ENCODE data around the gene AGBL4. TPM values are rescaled to one million over a fixed set of nuclear protein-coding genes. Genes with fewer than 3 reads are reported as not detected.
"Not testable (repeated sequence)": the region's sequence is repeated elsewhere in the genome, so short reads cannot be mapped to it uniquely, and the experiment has no call there.

The AGBL4 gene
- total RNA-seq, 2 experiments from 2014 or later, result not detected

DNA sequence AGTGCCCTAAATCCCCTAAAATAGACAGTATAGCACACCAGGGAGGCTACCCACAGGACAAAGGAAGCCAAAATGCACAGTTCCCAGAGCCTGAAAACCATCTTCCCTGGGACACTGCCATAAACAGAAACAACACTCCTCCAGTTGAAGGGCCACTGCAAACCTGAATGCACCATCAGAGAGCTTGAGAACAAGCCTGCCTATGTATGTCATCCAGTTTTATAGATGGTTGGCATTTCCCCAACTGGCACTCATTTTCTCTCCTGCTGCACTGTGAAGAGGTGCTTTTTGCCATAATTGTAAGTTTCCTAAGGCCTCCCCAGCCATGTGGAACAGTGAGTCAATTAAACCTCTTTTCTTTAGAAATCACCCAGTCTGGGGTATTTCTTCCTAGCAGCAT is 169.0 kb downstream of the AGBL4 start:
- H3K36me3 Mint-ChIP-seq (ENCODE audit: low read depth), result no peaks in the 10 kb centered on the region
- intact Hi-C loops (cut with micrococcal nuclease), result no loop called here
- DNase-seq, result no peak
- H3K4me1 Mint-ChIP-seq (ENCODE audit: low read depth), result no peaks in the 10 kb centered on the region
- no peaks in the 10 kb centered on the region for H3K9me3 Mint-ChIP-seq
- no peaks in the 10 kb centered on the region for H3K27me3 Mint-ChIP-seq (ENCODE audit: low read depth)
- H3K27ac Mint-ChIP-seq, result no peak overlapping the region
- H3K4me3 Mint-ChIP-seq, result no peak overlapping the region
- CTCF ChIA-PET, result no interaction called here

DNA sequence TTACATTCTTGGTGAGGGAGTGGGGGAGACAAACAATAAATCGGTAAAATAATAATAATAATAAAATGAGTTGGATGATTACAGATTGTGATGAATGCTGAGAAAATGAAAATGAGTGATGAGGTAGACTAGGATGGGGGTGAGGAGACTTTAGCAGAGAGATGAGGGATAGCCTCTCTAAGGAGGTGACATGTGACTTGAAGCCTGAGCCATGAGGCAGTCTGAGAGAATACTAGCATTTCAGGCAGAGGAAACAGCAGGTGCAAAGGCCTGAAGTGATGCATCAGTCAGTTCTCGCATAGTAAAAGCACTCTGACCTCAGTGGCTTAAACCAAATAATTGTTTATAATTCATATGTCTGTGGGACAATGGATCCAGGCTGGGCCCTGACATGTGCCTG is 181.2 kb downstream of the AGBL4 start:
- Mint-ChIP-seq H3K4me1 (ENCODE audit: low read depth) (no peaks in the 10 kb centered on the region), H3K36me3 (ENCODE audit: low read depth) (peaks cover 5% of the 10 kb centered on the region), H3K27me3 (ENCODE audit: low read depth) (no peaks in the 10 kb centered on the region), H3K4me3 (no peak overlapping the region), H3K9me3 (peaks cover 40% of the 10 kb centered on the region), H3K27ac (no peak overlapping the region)
- CTCF ChIA-PET, result no interaction called here
- no peak for DNase-seq
- intact Hi-C loops (cut with micrococcal nuclease), result no loop called here

DNA sequence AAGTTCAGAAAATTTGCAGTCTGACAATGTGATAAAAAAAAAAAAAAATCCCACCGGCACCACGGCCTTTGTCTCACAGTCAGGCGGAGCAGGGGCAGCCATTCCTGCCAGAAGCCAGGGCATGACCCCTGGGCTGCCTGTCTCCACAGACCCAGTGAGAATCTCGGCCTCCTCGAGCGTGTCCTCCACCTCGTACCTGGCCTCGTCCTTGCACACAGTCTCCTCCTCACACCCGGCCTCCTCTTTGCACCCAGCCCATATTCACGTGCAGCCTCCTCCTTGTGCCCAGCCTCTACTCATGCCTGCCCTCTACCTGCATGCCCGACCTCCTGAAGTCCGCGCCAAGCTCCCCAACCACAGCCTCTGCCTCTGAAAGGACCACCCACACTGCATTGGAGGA is 182.0 kb downstream of the AGBL4 start:
- H3K4me3 Mint-ChIP-seq, result no peak overlapping the region
- peaks cover 5% of the 10 kb centered on the region for H3K36me3 Mint-ChIP-seq (ENCODE audit: low read depth)
- no peaks in the 10 kb centered on the region for H3K27me3 Mint-ChIP-seq (ENCODE audit: low read depth)
- no peaks in the 10 kb centered on the region for H3K4me1 Mint-ChIP-seq (ENCODE audit: low read depth)
- H3K27ac Mint-ChIP-seq, result no peak overlapping the region
- DNase-seq, result no peak
- peaks cover 40% of the 10 kb centered on the region for H3K9me3 Mint-ChIP-seq
- CTCF ChIA-PET, result no interaction called here
- intact Hi-C loops (cut with micrococcal nuclease), result no loop called here

DNA sequence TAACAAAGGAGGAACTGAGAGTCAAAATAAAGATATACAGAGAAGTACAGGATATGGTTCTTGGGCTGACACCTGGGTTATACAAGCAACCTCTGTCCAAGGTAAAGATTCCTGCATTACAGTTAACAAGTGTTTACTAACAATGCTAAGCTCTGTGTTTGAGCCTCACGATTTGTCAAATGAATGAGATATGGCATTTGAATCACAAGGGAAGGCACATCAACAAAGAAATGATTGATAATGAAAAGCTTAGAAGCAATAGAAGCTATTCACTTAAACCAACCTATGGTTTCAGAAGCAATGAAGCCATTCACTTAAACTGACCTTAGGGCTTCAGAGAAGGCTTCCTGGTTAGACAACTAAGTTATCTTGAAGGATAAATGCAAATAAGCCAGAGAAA is 199.5 kb downstream of the AGBL4 start:
- CTCF ChIA-PET, result no interaction called here
- Mint-ChIP-seq H3K9me3 (peaks cover 7% of the 10 kb centered on the region), H3K27me3 (ENCODE audit: low read depth) (no peaks in the 10 kb centered on the region), H3K4me1 (ENCODE audit: low read depth) (no peaks in the 10 kb centered on the region), H3K4me3 (no peak overlapping the region), H3K36me3 (ENCODE audit: low read depth) (no peaks in the 10 kb centered on the region), H3K27ac (no peak overlapping the region)
- DNase-seq, result no peak
- intact Hi-C loops (cut with micrococcal nuclease), result no loop called here

DNA sequence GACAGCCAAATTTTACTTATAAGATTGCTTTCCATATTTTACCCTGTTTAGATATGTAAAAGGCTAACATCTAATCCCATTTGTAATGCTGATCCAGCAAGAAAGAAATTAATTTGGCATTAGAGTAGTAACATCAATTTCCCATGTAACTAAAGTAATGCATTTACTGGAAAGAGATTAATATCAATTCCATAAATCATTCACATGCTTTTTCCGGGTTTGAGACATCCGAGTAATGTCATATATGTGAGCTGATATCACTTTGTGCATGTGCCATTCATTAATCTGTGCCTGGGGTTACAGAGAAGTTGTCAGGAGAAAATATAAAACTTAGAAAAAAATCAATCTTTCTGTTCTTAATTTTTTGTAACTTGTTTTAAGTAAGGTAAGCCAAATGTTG is 206.1 kb downstream of the AGBL4 start:
- Mint-ChIP-seq H3K27ac (no peak overlapping the region), H3K27me3 (ENCODE audit: low read depth) (peaks cover 2% of the 10 kb centered on the region), H3K4me3 (no peak overlapping the region), H3K36me3 (ENCODE audit: low read depth) (no peaks in the 10 kb centered on the region), H3K9me3 (peaks cover 3% of the 10 kb centered on the region), H3K4me1 (ENCODE audit: low read depth) (no peaks in the 10 kb centered on the region)
- intact Hi-C loops (cut with micrococcal nuclease), result no loop called here
- CTCF ChIA-PET, result no interaction called here
- DNase-seq, result no peak

DNA sequence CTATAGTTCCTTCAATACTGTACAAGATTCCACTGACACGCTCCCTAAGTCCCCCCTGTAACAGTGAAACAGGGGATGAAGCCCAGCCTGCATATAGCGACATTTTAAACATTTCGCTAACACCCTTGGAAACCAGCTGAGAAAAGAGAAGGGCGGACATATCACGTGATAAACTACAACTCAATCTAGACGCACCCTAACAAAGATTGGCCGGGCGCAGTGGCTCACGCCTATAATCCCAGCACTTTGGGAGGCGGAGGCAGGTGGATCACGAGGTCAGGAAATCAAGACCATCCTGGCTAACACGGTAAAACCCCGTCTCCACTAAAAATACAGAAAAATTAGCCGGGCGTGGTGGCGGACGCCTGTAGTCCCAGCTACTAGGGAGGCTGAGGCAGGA is 236.7 kb downstream of the AGBL4 start:
- DNase-seq; H3K27ac Mint-ChIP-seq; H3K36me3 Mint-ChIP-seq (ENCODE audit: low read depth); CTCF ChIA-PET; H3K4me3 Mint-ChIP-seq; H3K27me3 Mint-ChIP-seq (ENCODE audit: low read depth); H3K4me1 Mint-ChIP-seq (ENCODE audit: low read depth); intact Hi-C loops (cut with micrococcal nuclease); H3K9me3 Mint-ChIP-seq: not testable (repeated sequence)

DNA sequence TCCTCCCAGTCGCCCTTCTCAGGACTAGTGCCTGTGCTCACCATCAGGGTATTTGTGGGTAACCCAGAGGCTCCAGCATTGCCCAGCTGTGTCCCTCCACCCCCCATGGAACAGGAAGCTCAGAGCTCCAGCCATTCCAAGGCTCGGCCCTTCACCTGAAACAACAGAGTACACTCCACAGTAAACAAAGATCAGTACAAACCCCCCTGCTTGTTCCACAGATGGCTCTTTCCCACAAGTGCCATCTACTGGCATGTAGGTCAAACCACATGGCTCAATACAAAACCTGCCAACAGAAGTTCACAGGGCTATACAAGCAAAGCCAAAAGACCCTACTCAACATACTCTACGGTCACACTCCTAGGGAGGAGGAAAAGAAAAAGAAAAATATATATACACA is 258.7 kb downstream of the AGBL4 start:
- intact Hi-C loops (cut with micrococcal nuclease), result no loop called here
- CTCF ChIA-PET, result no interaction called here
- Mint-ChIP-seq H3K27ac (no peak overlapping the region), H3K4me1 (ENCODE audit: low read depth) (no peaks in the 10 kb centered on the region), H3K4me3 (no peak overlapping the region), H3K27me3 (ENCODE audit: low read depth) (no peaks in the 10 kb centered on the region), H3K36me3 (ENCODE audit: low read depth) (no peaks in the 10 kb centered on the region), H3K9me3 (peaks cover 17% of the 10 kb centered on the region)
- DNase-seq, result no peak

DNA sequence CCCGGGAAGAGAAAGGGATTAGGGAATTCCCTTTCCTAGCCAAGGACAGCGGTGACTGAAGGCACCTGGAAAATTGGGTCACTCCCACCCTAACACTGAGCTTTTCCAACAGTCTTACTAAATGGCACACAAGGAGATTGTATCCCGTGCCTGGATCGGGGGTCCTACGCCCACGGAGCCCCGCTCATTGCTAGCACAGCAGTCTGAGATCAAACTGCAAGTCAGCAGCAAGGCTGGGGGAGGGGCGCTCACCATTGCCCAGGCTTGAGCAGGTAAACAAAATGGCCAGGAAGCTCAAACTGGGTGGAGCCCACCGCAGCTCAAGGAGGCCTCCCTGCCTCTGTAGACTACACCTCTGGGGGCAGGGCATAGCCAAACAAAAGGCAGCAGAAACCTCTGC is 285.6 kb downstream of the AGBL4 start:
- H3K36me3 Mint-ChIP-seq (ENCODE audit: low read depth); CTCF ChIA-PET; intact Hi-C loops (cut with micrococcal nuclease); H3K4me3 Mint-ChIP-seq; H3K27ac Mint-ChIP-seq; H3K27me3 Mint-ChIP-seq (ENCODE audit: low read depth); H3K4me1 Mint-ChIP-seq (ENCODE audit: low read depth); DNase-seq: not testable (repeated sequence)
- H3K9me3 Mint-ChIP-seq, result peaks cover 21% of the 10 kb centered on the region

DNA sequence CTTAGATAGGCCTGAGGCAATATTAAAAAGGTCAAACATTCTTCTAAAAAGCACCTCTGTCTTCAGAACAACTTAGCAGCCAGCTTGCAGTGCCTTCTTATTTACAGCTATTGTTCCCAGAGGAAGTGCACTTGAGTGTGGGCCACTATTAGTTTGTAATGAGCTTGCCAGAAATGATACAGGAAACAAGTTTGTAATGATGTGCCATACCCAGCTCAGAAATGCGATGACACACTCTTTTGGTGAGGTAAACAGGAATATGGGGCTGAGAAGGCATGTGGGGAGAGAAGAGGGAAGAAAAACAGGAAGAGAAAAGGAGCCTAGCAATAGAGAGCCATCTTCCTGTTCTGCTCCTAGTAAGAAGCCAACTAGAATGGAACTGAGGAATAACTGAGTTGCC is 295.4 kb downstream of the AGBL4 start:
- H3K9me3 Mint-ChIP-seq, result peaks cover 5% of the 10 kb centered on the region

DNA sequence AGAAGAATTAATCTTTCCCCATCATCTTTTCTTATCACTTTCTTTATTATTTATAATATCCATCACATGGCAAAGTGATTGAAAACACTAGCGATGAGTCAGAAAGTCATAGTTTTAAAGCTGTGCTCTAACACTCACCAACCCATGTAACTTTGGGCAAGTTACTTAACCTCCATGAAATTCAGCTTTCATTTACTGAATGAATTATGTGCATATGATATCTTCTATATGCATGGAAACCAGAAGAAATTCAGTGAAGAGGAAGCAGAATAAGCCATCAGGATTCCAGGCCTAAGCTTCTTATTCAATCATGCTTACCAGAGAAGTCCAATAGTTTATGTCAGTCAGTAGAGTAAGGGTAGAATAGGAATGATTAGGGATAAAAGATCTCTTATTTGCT is 300.1 kb downstream of the AGBL4 start:
- no peak for DNase-seq
- Mint-ChIP-seq H3K27ac (no peak overlapping the region), H3K27me3 (ENCODE audit: low read depth) (no peaks in the 10 kb centered on the region), H3K4me3 (no peak overlapping the region), H3K36me3 (ENCODE audit: low read depth) (no peaks in the 10 kb centered on the region), H3K4me1 (ENCODE audit: low read depth) (no peaks in the 10 kb centered on the region), H3K9me3 (peaks cover 2% of the 10 kb centered on the region)
- intact Hi-C loops (cut with micrococcal nuclease), result no loop called here
- CTCF ChIA-PET, result no interaction called here

More for the DNA sequence above, 295.4 kb downstream of the AGBL4 start:
- no peak for DNase-seq
- CTCF ChIA-PET, result no interaction called here
- H3K27ac Mint-ChIP-seq, result no peak overlapping the region
- H3K4me3 Mint-ChIP-seq, result no peak overlapping the region
- intact Hi-C loops (cut with micrococcal nuclease), result no loop called here
- H3K27me3 Mint-ChIP-seq (ENCODE audit: low read depth), result no peaks in the 10 kb centered on the region
- H3K36me3 Mint-ChIP-seq (ENCODE audit: low read depth), result no peaks in the 10 kb centered on the region
- no peaks in the 10 kb centered on the region for H3K4me1 Mint-ChIP-seq (ENCODE audit: low read depth)

DNA sequence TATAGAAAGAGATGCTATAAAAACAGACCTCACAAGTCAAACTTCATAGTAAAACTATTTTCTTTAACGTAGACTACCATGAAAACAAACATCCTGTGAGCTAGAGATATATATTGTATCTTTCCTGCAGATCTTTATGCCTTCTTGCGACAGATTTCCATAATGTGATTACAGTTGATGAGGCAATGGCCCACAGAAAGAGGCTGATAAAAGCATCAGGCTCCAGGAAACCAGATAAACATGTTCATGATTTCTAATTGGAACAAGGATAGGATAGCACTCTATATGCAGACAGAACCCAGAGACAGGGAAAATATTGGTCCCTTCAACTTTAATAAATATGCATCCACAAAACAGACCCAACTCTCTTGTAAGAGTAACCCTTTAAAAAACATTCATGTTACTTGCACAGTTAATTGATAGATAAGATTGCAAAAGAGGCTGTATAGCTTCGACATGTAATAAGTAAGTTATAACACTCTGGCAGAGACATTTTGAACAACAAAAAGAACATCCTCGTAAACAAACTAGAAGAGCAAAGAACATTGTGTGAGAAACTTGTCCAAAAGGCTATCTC is 329.4 kb downstream of the AGBL4 start:
- Mint-ChIP-seq H3K9me3 (peaks cover 5% of the 10 kb centered on the region), H3K4me1 (ENCODE audit: low read depth) (no peaks in the 10 kb centered on the region), H3K27ac (no peak overlapping the region), H3K4me3 (no peak overlapping the region), H3K27me3 (ENCODE audit: low read depth) (no peaks in the 10 kb centered on the region), H3K36me3 (ENCODE audit: low read depth) (no peaks in the 10 kb centered on the region)
- DNase-seq, result no peak
- intact Hi-C loops (cut with micrococcal nuclease), result no loop called here
- CTCF ChIA-PET, result no interaction called here

DNA sequence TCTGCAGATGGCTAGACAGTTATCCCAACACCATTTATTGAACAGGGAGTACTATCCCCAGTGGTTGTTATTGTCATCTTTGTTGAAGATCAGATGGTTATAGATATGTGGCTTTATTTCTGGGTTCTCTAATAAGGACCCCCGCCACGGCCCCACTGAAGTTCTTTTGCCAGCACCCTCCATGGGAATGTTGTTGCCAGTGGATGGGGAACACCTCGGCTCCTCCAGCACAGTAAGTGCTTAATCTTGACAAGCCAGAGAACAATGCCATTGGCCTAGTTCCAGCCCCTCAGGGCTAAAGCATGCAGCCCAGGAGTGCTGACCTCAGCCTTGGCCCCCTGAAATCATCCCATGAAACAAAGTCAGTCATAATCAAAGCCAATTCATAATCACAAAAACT is 337.6 kb downstream of the AGBL4 start:
- CTCF ChIA-PET, result no interaction called here
- no peak for DNase-seq
- Mint-ChIP-seq H3K4me3 (no peak overlapping the region), H3K27me3 (ENCODE audit: low read depth) (no peaks in the 10 kb centered on the region), H3K4me1 (ENCODE audit: low read depth) (no peaks in the 10 kb centered on the region), H3K36me3 (ENCODE audit: low read depth) (no peaks in the 10 kb centered on the region), H3K9me3 (peaks cover 11% of the 10 kb centered on the region), H3K27ac (no peak overlapping the region)
- intact Hi-C loops (cut with micrococcal nuclease), result no loop called here

DNA sequence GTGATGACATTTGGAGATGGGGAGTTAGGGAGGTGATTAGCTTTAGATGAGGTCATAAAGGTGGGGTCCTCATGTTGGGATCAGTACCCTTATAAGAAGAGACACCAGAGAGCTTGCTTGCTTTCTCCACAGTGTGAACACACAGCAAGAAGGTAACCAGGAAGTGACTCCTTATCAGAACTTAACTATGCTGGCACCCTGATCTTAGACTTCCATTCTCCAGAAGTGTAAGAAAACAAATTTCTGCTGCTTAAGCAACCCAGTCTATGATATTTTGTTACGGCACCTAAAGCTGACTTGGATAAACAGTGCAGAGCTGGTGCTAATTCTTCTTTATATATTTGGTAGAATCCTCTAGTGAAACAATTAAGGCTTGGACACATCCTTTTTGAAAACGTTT is 346.0 kb downstream of the AGBL4 start:
- Mint-ChIP-seq H3K4me3 (no peak overlapping the region), H3K4me1 (ENCODE audit: low read depth) (no peaks in the 10 kb centered on the region), H3K9me3 (peaks cover 9% of the 10 kb centered on the region), H3K36me3 (ENCODE audit: low read depth) (peaks cover 2% of the 10 kb centered on the region), H3K27ac (no peak overlapping the region), H3K27me3 (ENCODE audit: low read depth) (no peaks in the 10 kb centered on the region)
- CTCF ChIA-PET, result no interaction called here
- DNase-seq, result no peak
- intact Hi-C loops (cut with micrococcal nuclease), result no loop called here

DNA sequence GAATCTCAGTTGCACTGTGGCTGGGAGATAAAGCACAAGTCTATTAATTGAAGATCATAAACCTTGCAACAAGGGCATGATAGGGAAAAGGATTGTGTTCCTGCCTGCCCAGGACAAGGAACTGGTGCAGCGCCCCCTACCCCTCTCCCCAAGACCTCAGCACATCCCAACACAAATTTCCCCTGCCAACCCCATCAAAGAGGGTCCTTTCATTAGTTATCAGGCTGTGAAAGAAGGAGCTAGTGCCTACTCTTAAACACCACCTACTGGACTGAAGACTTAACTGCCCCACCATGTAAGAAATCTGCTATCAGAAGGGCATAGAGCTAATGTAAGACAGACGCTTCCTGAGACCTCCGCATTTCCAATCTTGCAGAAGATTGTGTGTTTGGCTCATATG is 372.6 kb downstream of the AGBL4 start:
- Mint-ChIP-seq H3K27me3 (ENCODE audit: low read depth) (no peaks in the 10 kb centered on the region), H3K4me3 (no peak overlapping the region), H3K36me3 (ENCODE audit: low read depth) (no peaks in the 10 kb centered on the region), H3K27ac (no peak overlapping the region), H3K9me3 (peaks cover 15% of the 10 kb centered on the region), H3K4me1 (ENCODE audit: low read depth) (no peaks in the 10 kb centered on the region)
- CTCF ChIA-PET, result no interaction called here
- no peak for DNase-seq
- intact Hi-C loops (cut with micrococcal nuclease), result no loop called here

Data from activated naive CD4-positive, alpha-beta T cell treated with anti-CD3 and anti-CD28 coated beads for 36 hours (primary cell).